ENCODE measurements around the gene PYDC2. TPM values are rescaled to one million over a fixed set of nuclear protein-coding genes. Genes with fewer than 3 reads are reported as not detected.

Gene PYDC2
- polyA plus RNA-seq (2011; rRNA removed) (not detected in 2 replicates), polyA minus RNA-seq (2011; rRNA and poly(A)+ RNA removed) (not detected in 2 replicates)

DNA sequence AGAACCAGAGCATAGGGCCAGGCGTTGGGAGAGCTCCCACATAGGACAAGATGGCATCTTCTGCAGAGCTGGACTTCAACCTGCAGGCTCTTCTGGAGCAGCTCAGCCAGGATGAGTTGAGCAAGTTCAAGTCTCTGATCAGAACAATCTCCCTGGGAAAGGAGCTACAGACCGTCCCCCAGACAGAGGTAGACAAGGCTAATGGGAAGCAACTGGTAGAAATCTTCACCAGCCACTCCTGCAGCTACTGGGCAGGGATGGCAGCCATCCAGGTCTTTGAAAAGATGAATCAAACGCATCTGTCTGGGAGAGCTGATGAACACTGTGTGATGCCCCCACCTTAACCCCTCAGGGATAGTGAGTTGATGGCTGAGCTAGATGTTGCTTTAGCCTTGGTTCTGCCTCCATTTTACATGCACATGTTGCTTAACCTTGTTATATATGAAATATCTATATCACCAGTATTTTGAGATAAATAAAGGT, at the start of gene PYDC2:
Gene PYDC2 (plus strand): TSS at position 51 of the 483 bp plus-strand sequence. CDS start 0 bp downstream, at position 51.
- POLR2A ChIA-PET: no interaction called here
- CTCF ChIA-PET: no interaction called here

DNA sequence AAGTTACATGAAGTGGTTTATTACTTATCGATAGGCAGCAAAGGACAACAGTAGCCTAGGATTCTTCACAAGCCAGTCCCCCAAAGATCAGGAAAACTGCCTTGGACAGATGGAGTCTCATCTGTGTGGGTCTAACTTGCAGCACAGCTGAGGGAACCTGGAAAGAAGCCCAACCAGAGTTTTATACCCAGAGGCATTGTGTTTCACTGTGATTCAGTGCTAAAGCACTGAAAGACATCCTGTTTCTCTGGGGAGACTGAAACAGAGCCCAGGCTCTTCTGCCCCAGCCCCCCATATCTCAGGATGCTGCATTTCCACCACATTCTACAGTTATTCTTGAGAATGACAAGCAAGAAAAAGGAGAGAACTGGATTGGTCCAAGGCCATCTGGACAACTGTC, 48.2 kb upstream of the PYDC2 start:
- DNase-seq (ENCODE audit: low read depth, low spot score): peak; percentile 86
- TF ChIP-seq CTCF (IDR thresholded peaks at IDR 0.05; ENCODE audit: low read depth, low read length): no peak
- H3K4me3 ChIP-seq (ENCODE audit: low read depth, low read length): no peak overlapping the region
- peaks cover 5% of the 10 kb centered on the region for H3K9me3 ChIP-seq (ENCODE audit: control insufficient read depth, insufficient read depth, low read length)
- CTCF ChIA-PET: no interaction called here
- H3K27ac ChIP-seq (ENCODE audit: low read depth, low read length): no peak overlapping the region
- POLR2A ChIA-PET: no interaction called here
- no peaks in the 10 kb centered on the region for H3K27me3 ChIP-seq (ENCODE audit: control insufficient read depth, insufficient read depth, low read length)

More for the DNA sequence above, at the start of gene PYDC2:
- Histone ChIP-seq H3K9me3 (ENCODE audit: control insufficient read depth, insufficient read depth, low read length) (no peaks in the 10 kb centered on the region), H3K4me3 (ENCODE audit: low read depth, low read length) (no peak within 1 kb of the TSS), H3K27ac (ENCODE audit: low read depth, low read length) (no peak within 1 kb of the TSS), H3K27me3 (ENCODE audit: control insufficient read depth, insufficient read depth, low read length) (no peaks in the 10 kb centered on the region)
- DNase-seq (ENCODE audit: low read depth, low spot score): no peak
- no peak for TF ChIP-seq CTCF (IDR thresholded peaks at IDR 0.05; ENCODE audit: low read depth, low read length)

DNA sequence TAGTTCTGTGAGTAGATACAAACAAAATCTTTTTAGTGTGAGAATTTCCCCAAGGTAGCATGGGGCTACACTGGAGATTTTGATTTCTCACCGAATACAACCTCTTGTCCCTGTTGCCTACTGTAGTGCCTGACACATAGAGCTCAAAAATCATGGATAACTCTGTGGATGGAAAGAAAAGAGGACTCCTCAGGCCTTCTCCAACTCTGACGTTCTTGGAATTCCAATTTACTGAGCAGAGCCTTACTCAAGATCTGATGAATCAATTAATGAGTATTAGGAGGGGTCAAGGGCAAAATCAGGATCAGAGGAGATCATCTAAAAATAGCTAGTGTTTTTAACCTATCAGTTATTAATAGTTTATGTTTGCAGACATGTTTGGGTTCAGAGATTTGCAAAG, 46.7 kb upstream of the PYDC2 start:
- DNase-seq (ENCODE audit: low read depth, low spot score): no peak
- Histone ChIP-seq H3K9me3 (ENCODE audit: control insufficient read depth, insufficient read depth, low read length) (peaks cover 3% of the 10 kb centered on the region), H3K27me3 (ENCODE audit: control insufficient read depth, insufficient read depth, low read length) (no peaks in the 10 kb centered on the region), H3K27ac (ENCODE audit: low read depth, low read length) (no peak overlapping the region), H3K4me3 (ENCODE audit: low read depth, low read length) (no peak overlapping the region)
- no peak for TF ChIP-seq CTCF (IDR thresholded peaks at IDR 0.05; ENCODE audit: low read depth, low read length)
- CTCF ChIA-PET: interaction anchor here (0.6 to 2.3 kb wide), 6 partner anchors 9 to 1030 kb away, joined by 4 to 10 read pairs (median 4); no protein-coding TSS in a partner anchor
- POLR2A ChIA-PET: no interaction called here

DNA sequence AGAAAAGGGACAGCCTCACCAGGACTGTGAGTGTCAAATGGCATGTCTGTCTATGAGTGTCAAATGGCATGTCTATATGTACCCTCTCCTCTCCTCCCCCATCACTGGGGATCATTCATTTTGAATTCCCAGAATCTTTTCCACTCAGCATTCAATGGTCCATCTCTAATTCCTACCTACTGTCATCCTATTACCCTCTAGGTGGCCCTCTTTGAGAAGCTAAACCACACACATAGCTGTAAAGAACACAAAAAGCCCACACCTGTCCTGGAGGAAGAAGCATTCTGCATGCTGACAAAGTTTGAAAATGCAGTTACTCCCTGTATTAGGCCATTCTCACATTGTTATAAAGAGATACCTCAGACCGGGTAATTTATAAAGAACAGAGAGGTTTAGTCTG, 46.2 kb upstream of the PYDC2 start:
- no peaks in the 10 kb centered on the region; the same call in 1 of the 2 replicates for H3K9me3 ChIP-seq (ENCODE audit: control insufficient read depth, insufficient read depth, low read length)
- no peak overlapping the region for H3K27ac ChIP-seq (ENCODE audit: low read depth, low read length)
- H3K4me3 ChIP-seq (ENCODE audit: low read depth, low read length): no peak overlapping the region
- H3K27me3 ChIP-seq (ENCODE audit: control insufficient read depth, insufficient read depth, low read length): no peaks in the 10 kb centered on the region
- CTCF ChIA-PET: interaction anchor here (0.5 to 2.3 kb wide), 6 partner anchors 8 to 1029 kb away, joined by 3 to 10 read pairs (median 4); no protein-coding TSS in a partner anchor
- TF ChIP-seq CTCF (IDR thresholded peaks at IDR 0.05; ENCODE audit: low read depth, low read length): no peak
- no peak for DNase-seq (ENCODE audit: low read depth, low spot score)
- POLR2A ChIA-PET: no interaction called here

DNA sequence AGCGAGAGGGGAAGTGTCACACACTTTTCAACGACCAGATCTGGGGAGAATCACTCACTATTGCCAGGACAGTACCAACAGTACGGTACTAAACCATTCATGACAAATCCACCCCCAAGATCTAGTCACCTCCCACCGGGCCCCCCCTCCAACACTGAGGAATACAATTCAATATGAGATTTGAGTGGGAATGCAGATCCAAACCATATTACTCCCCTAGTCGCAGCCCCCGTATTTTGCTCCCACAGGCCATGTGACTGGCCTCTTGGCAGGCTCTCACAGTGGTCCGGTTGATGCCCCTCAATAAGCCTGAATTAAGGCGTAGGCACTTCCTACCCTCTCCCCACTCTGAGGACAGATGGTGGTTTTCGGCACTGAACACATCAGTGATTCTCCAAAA, 45.4 kb upstream of the PYDC2 start:
- H3K4me3 ChIP-seq (ENCODE audit: low read depth, low read length): no peak overlapping the region
- no peaks in the 10 kb centered on the region for H3K27me3 ChIP-seq (ENCODE audit: control insufficient read depth, insufficient read depth, low read length)
- H3K9me3 ChIP-seq (ENCODE audit: control insufficient read depth, insufficient read depth, low read length): no peaks in the 10 kb centered on the region; the same call in 1 of the 2 replicates
- ChIA-PET CTCF (interaction anchor here (2.3 kb wide), 1 partner anchor 1029 kb away, joined by 10 read pairs; no protein-coding TSS in a partner anchor), POLR2A (no interaction called here)
- TF ChIP-seq CTCF (IDR thresholded peaks at IDR 0.05; ENCODE audit: low read depth, low read length): no peak
- no peak for DNase-seq (ENCODE audit: low read depth, low spot score)
- no peak overlapping the region for H3K27ac ChIP-seq (ENCODE audit: low read depth, low read length)

Data from AG04450 (cell line).